H9 (cell line): ENCODE measurements around the gene MED25. TPM values are rescaled to one million over a fixed set of nuclear protein-coding genes. Genes with fewer than 3 reads are reported as not detected.
A peak's percentile ranks its signal among the peaks of the same experiment; 100 is the strongest.

Source experiments
- DNase-seq: peaks from one replicate; pipeline ENCODE4 v3.0.0-alpha.2; 2017
- H2AFZ ChIP-seq: one replicate; pipeline ENCODE4 v1.6.1; 2013; ENCODE audit warnings: mild to moderate bottlenecking, low read length, control low read depth, moderate library complexity
- H2AK5ac ChIP-seq: 2 replicates; pipeline ENCODE4 v1.6.1; 2013; ENCODE audit warnings: low read length, control low read depth, mixed read lengths; ENCODE audit not compliant: insufficient read length
- H2BK120ac ChIP-seq: one replicate; pipeline ENCODE4 v1.6.1; 2013; ENCODE audit warnings: low read depth, mild to moderate bottlenecking, low read length, control low read depth, inconsistent platforms; ENCODE audit not compliant: poor library complexity, severe bottlenecking
- H2BK12ac ChIP-seq: 2 replicates; pipeline ENCODE4 v1.6.1; 2013; ENCODE audit warnings: low read length, control low read depth, mixed read lengths, low read depth; ENCODE audit not compliant: insufficient read length
- H2BK15ac ChIP-seq: 2 replicates; pipeline ENCODE4 v1.6.1; 2013; ENCODE audit warnings: low read depth, low read length, control low read depth
- H2BK20ac ChIP-seq: one replicate; pipeline ENCODE4 v1.6.1; 2013; ENCODE audit warnings: low read depth, mild to moderate bottlenecking, low read length, control low read depth, inconsistent platforms; ENCODE audit not compliant: poor library complexity, severe bottlenecking
- H2BK5ac ChIP-seq: 2 replicates; pipeline ENCODE4 v1.6.1; 2013; ENCODE audit warnings: low read length, control low read depth, mixed read lengths; ENCODE audit not compliant: insufficient read length
- H3K14ac ChIP-seq: 2 replicates; pipeline ENCODE4 v1.6.1; 2013; ENCODE audit warnings: low read length, control low read depth; ENCODE audit not compliant: insufficient read depth
- H3K18ac ChIP-seq: 2 replicates; pipeline ENCODE4 v1.6.1; 2013; ENCODE audit warnings: low read depth, mild to moderate bottlenecking, mixed read lengths, low read length, control low read depth; ENCODE audit not compliant: insufficient read length
- H3K23ac ChIP-seq: 2 replicates; pipeline ENCODE4 v1.6.1; 2013; ENCODE audit warnings: low read length, control low read depth, mixed read lengths, low read depth; ENCODE audit not compliant: insufficient read length
- H3K23me2 ChIP-seq: 2 replicates; pipeline ENCODE4 v1.6.1; 2013; ENCODE audit warnings: low read depth, mild to moderate bottlenecking, mixed read lengths, low read length, control low read depth; ENCODE audit not compliant: insufficient read length, poor library complexity, severe bottlenecking
- H3K27ac ChIP-seq: 2 replicates; pipeline ENCODE4 v1.5.1; 2013; ENCODE audit warnings: low read length, control low read depth, mixed read lengths, low read depth; ENCODE audit not compliant: insufficient read length
- H3K27me3 ChIP-seq: 2 replicates; pipeline ENCODE4 v1.6.1; 2013; ENCODE audit warnings: low read length, control low read depth, inconsistent platforms; ENCODE audit not compliant: insufficient read depth
- H3K4ac ChIP-seq: 2 replicates; pipeline ENCODE4 v1.6.1; 2013; ENCODE audit warnings: low read depth, mild to moderate bottlenecking, control low read depth, inconsistent platforms, low read length, moderate library complexity
- H3K4me1 ChIP-seq: 2 replicates; pipeline ENCODE4 v1.6.1; 2013; ENCODE audit warnings: low read length, control low read depth, inconsistent platforms; ENCODE audit not compliant: insufficient read depth
- H3K4me2 ChIP-seq: 2 replicates; pipeline ENCODE4 v1.6.1; 2013; ENCODE audit warnings: low read length, control low read depth, mixed read lengths; ENCODE audit not compliant: insufficient read length, insufficient read depth
- H3K56ac ChIP-seq: 2 replicates; pipeline ENCODE4 v1.6.1; 2013; ENCODE audit warnings: low read depth, mild to moderate bottlenecking, mixed read lengths, low read length, control low read depth; ENCODE audit not compliant: insufficient read length
- H3K79me1 ChIP-seq: 2 replicates; pipeline ENCODE4 v1.6.1; 2013; ENCODE audit warnings: low read depth, mild to moderate bottlenecking, moderate library complexity, low read length, control low read depth, inconsistent platforms; ENCODE audit not compliant: insufficient read depth, poor library complexity, severe bottlenecking
- H3K79me2 ChIP-seq: 2 replicates; pipeline ENCODE4 v1.6.1; 2013; ENCODE audit warnings: low read length, control low read depth, inconsistent platforms; ENCODE audit not compliant: insufficient read depth
- H3K9ac ChIP-seq: 2 replicates; pipeline ENCODE4 v1.6.1; 2013; ENCODE audit warnings: low read length, control low read depth, mixed read lengths; ENCODE audit not compliant: insufficient read length; ENCODE audit errors: extremely low read depth
- H3K9me3 ChIP-seq: one replicate; pipeline ENCODE4 v1.6.1; 2013; ENCODE audit warnings: low read depth, low read length, inconsistent platforms; ENCODE audit not compliant: control insufficient read depth
- H3T11ph ChIP-seq: one replicate; pipeline ENCODE4 v1.6.1; 2013; ENCODE audit warnings: mild to moderate bottlenecking, low read length, control low read depth, inconsistent platforms
- H4K20me1 ChIP-seq: one replicate; pipeline ENCODE4 v1.6.1; 2013; ENCODE audit not compliant: control insufficient read depth, insufficient read length, insufficient read depth
- H4K5ac ChIP-seq: 2 replicates; pipeline ENCODE4 v1.6.1; 2013; ENCODE audit warnings: low read depth, mild to moderate bottlenecking, mixed read lengths, low read length, control low read depth; ENCODE audit not compliant: insufficient read length
- H4K8ac ChIP-seq: replicated peaks from 2 replicates; pipeline ENCODE4 v1.6.1; 2013; ENCODE audit warnings: low read length, control low read depth, mixed read lengths, low read depth; ENCODE audit not compliant: insufficient read length
- H4K91ac ChIP-seq: 2 replicates; pipeline ENCODE4 v1.6.1; 2013; ENCODE audit warnings: low read depth, mild to moderate bottlenecking, moderate library complexity, mixed read lengths, low read length, control low read depth; ENCODE audit not compliant: insufficient read length
- H3K27ac Mint-ChIP-seq, 3 experiments: 2 replicates in 2 of 3; 3 replicates in 1 of 3; pipeline ENCODE4 v1.8.0; 2020 to 2021; ENCODE audit warnings: mixed read lengths in 3 of 3, mild to moderate bottlenecking in 1 of 3, moderate library complexity in 1 of 3
- H3K27me3 Mint-ChIP-seq: 2 replicates; pipeline ENCODE4 v1.8.0; 2021; ENCODE audit warnings: low read depth, mild to moderate bottlenecking, moderate library complexity, mixed read lengths
- H3K36me3 Mint-ChIP-seq, 3 experiments: 2 replicates in 2 of 3; 3 replicates in 1 of 3; pipeline ENCODE4 v1.8.0; 2020 to 2021; ENCODE audit warnings: low read depth in 3 of 3, mixed read lengths in 3 of 3; ENCODE audit not compliant: insufficient read depth in 1 of 3
- H3K4me1 Mint-ChIP-seq, 2 experiments: 2 replicates each; pipeline ENCODE4 v1.8.0; 2020; ENCODE audit warnings: mixed read lengths in 2 of 2
- H3K4me3 Mint-ChIP-seq, 2 experiments: 2 replicates in 1 of 2; 3 replicates in 1 of 2; pipeline ENCODE4 v1.8.0; 2020 to 2021; ENCODE audit warnings: mild to moderate bottlenecking in 2 of 2, mixed read lengths in 2 of 2, moderate library complexity in 1 of 2
- H3K9me3 Mint-ChIP-seq, 2 experiments: 2 replicates in 1 of 2; 3 replicates in 1 of 2; pipeline ENCODE4 v1.8.0; 2020; ENCODE audit warnings: mild to moderate bottlenecking in 2 of 2, mixed read lengths in 2 of 2, moderate library complexity in 1 of 2
- CTCF ChIP-seq: fragments of 200-600 bp; sonication (generic); conservative IDR thresholded peaks from 3 replicates; pipeline ENCODE4 v1.8.0; 2021; ENCODE audit warnings: antibody characterized with exemption, mild to moderate bottlenecking
- WGBS: extraction: QIAGEN DNeasy Blood & Tissue Kit; methylation state at CpG from one replicate; pipeline ENCODE4 v1.1.7; 2013; ENCODE audit warnings: missing lambda C conversion rate, low lambda C conversion rate, mixed read lengths; ENCODE audit not compliant: insufficient read length; ENCODE audit errors: extremely low coverage; 5-methylcytosine and 5-hydroxymethylcytosine counted together
- total RNA-seq: library from RNA; stranded (reverse); gene quantifications from 2 replicates; pipeline ENCODE4 v1.2.1, GENCODE V29; 2021

MED25 gene
- total RNA-seq, 1 experiment from 2014 or later: 77.5 TPM

- Histone ChIP-seq H3K4ac (no peak overlapping the region), H3K23ac (no peak overlapping the region), H4K91ac (no peak overlapping the region), H2BK20ac (no peak overlapping the region), H2BK12ac (no peak overlapping the region), H3K9me3 (no peaks in the 10 kb centered on the region), H4K5ac (no peak overlapping the region), H2BK15ac (no peak overlapping the region), H3K4me1 (no peaks in the 10 kb centered on the region), H3K14ac (no peak overlapping the region), H3K79me1 (no peaks in the 10 kb centered on the region), H2BK120ac (no peak overlapping the region), H3K27ac (no peak overlapping the region), H2AK5ac (no peak overlapping the region), H3K23me2 (no peaks in the 10 kb centered on the region), H3K79me2 (no peaks in the 10 kb centered on the region), H2BK5ac (no peak overlapping the region), H3K4me2 (no peak overlapping the region), H3K18ac (no peak overlapping the region), H3T11ph (no peak overlapping the region), H3K56ac (no peak overlapping the region), H3K27me3 (no peaks in the 10 kb centered on the region), H3K9ac (no peak overlapping the region), H4K20me1 (no peaks in the 10 kb centered on the region), H4K8ac (no peak overlapping the region), H2AFZ (no peak overlapping the region)
- H3K9me3 Mint-ChIP-seq: no peaks in the 10 kb centered on the region
- DNase-seq: no peak
- 0 out of 7 replicates have a peak overlapping the region, but pooled peaks of 1 of the 3 experiments have one; percentile 12 for H3K27ac Mint-ChIP-seq
- H3K36me3 Mint-ChIP-seq: peaks cover 21 to 52% (median 45%) of the 10 kb centered on the region in 3 experiments; a peak in 6 of 7 replicates
- no peak overlapping the region for H3K4me3 Mint-ChIP-seq
- WGBS: no CpG with 5 or more reads among the region's 8 CpGs
- no peaks in the 10 kb centered on the region for H3K27me3 Mint-ChIP-seq
- TF ChIP-seq CTCF: no peak
- no peaks in the 10 kb centered on the region for H3K4me1 Mint-ChIP-seq
Observed at GRCh38 chr19:49831592-49831991, 13.5 kb downstream of the MED25 start.
